ENCODE measurements around the gene BCAS3.

The BCAS3 gene

DNA sequence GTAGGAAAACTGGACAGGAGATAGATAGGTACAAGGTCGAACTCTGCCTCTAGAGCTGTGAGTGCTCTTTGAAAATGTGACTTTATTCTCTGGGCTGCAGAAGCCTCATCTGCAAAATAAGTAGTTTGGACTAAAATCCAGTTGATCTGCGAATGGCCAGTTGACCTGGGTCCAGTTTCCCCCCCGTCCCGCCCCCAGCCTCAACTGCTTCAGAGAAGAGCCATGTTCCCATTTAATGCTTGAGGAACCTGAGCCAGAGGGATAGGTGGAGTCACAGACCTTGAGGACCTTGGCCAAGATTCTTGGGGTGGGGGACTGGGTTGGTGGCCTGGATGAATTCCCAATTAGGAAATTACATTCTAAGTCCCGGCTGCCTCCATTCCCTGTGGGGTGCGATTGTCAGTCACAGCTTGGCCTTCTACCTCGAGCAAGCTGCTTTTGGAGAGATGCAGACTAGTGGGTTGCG is 736.0 kb downstream of the BCAS3 start:
- H3K27me3 ChIP-seq (ENCODE audit: insufficient read depth, low read length): peaks cover 7% of the 10 kb centered on the region; the same call in 1 of the 2 replicates
- TF ChIP-seq EZH2 (IDR thresholded peaks at IDR 0.05; ENCODE audit: borderline replicate concordance, low read length): no peak
- TF ChIP-seq, protein P1, sequence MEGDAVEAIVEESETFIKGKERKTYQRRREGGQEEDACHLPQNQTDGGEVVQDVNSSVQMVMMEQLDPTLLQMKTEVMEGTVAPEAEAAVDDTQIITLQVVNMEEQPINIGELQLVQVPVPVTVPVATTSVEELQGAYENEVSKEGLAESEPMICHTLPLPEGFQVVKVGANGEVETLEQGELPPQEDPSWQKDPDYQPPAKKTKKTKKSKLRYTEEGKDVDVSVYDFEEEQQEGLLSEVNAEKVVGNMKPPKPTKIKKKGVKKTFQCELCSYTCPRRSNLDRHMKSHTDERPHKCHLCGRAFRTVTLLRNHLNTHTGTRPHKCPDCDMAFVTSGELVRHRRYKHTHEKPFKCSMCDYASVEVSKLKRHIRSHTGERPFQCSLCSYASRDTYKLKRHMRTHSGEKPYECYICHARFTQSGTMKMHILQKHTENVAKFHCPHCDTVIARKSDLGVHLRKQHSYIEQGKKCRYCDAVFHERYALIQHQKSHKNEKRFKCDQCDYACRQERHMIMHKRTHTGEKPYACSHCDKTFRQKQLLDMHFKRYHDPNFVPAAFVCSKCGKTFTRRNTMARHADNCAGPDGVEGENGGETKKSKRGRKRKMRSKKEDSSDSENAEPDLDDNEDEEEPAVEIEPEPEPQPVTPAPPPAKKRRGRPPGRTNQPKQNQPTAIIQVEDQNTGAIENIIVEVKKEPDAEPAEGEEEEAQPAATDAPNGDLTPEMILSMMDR (IDR thresholded peaks at IDR 0.05; ENCODE audit: low read length): no peak
- H2AFZ ChIP-seq (ENCODE audit: low read length): no peak overlapping the region
- no peaks in the 10 kb centered on the region for H3F3A ChIP-seq (ENCODE audit: insufficient read depth, low read length)
- no peak overlapping the region for H3K4me3 ChIP-seq (ENCODE audit: low read depth, low read length, poor library complexity, severe bottlenecking)
- no peaks in the 10 kb centered on the region for H3K36me3 ChIP-seq (ENCODE audit: insufficient read depth, low read length)
- no peak overlapping the region for H3K4me2 ChIP-seq (ENCODE audit: low read length)
- no peak overlapping the region for H3K27ac ChIP-seq (ENCODE audit: low read depth, low read length, poor library complexity, severe bottlenecking)
- no peaks in the 10 kb centered on the region for H3K79me2 ChIP-seq (ENCODE audit: insufficient read depth, low read length)
- H3K9ac ChIP-seq (ENCODE audit: low read length): no peak overlapping the region
- no peaks in the 10 kb centered on the region for H3K9me2 ChIP-seq (ENCODE audit: low read depth, low read length)
- peaks cover 37% of the 10 kb centered on the region for H3K4me1 ChIP-seq (ENCODE audit: insufficient read depth, low read length, severe bottlenecking)
- no peaks in the 10 kb centered on the region for H4K20me1 ChIP-seq (ENCODE audit: insufficient read depth, low read length)
- no peaks in the 10 kb centered on the region for H3K9me3 ChIP-seq (ENCODE audit: low read length)

DNA sequence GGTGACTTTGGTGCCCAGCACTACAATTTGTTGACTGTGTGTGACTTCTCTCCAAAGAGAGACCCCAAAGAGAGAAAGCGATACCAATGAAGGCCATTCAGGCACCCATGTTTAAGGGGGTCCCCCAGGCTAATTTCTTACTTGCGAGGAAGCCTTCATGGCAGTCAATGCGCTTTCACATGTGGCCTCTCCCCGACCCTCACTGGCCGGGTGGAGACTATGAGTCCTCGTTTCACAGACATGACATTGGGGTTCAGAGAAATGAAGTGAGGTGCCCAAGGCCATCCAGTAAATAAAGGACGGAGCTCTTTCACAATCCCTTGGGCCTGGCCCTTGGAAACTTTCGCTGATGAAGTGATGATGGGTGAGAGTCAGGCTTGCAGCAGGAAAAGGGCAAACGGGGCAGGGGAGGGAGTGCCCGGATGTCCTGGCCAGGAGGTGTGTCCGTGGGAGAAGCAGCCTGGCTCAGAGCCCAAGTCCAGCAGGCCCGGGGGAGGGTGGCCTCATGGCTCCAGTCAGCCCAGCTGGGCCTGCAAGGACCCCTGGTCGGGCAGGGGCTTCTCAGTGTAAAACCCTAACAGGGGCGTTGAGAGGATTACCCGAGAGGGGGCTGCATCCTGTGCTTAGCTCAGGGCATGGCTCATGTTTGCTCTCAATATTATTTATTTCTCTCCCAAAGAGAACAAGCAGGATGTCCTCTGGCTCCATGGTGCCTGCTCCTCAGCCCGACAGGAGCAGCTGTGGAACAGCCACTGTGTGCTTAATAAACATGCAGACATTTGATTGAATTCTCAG is 736.7 kb downstream of the BCAS3 start:
- no peaks in the 10 kb centered on the region for H3F3A ChIP-seq (ENCODE audit: insufficient read depth, low read length)
- no peak overlapping the region for H3K4me2 ChIP-seq (ENCODE audit: low read length)
- H3K27me3 ChIP-seq (ENCODE audit: insufficient read depth, low read length): peaks cover 7% of the 10 kb centered on the region; the same call in 1 of the 2 replicates

DNA sequence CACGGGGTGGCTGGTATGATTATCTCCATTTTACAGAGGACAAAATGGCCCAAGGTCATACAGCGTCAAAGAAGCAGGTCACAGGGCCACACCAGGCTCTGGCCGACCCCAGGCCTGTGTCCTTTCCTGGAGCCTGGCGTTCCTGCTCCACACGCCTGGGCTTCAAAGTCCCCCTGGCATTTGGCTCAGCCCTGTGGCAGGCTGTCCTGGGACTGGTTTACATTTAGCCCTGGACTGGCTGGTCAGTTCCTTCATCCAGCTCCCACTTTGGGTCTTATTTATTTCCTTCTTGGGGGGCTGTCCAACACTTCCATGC is 737.2 kb downstream of the BCAS3 start:
- H3K9me3 ChIP-seq (ENCODE audit: low read length): no peaks in the 10 kb centered on the region
- H3K79me2 ChIP-seq (ENCODE audit: insufficient read depth, low read length): no peaks in the 10 kb centered on the region
- H3K4me1 ChIP-seq (ENCODE audit: insufficient read depth, low read length, severe bottlenecking): peaks cover 30% of the 10 kb centered on the region
- H3K27ac ChIP-seq (ENCODE audit: low read depth, low read length, poor library complexity, severe bottlenecking): no peak overlapping the region
- no peak overlapping the region for H3K4me2 ChIP-seq (ENCODE audit: low read length)
- H3K27me3 ChIP-seq (ENCODE audit: insufficient read depth, low read length): peaks cover 7% of the 10 kb centered on the region; the same call in 1 of the 2 replicates
- no peaks in the 10 kb centered on the region for H3K9me2 ChIP-seq (ENCODE audit: low read depth, low read length)
- no peak for TF ChIP-seq EZH2 (IDR thresholded peaks at IDR 0.05; ENCODE audit: borderline replicate concordance, low read length)
- TF ChIP-seq, protein P1 (IDR thresholded peaks at IDR 0.05; ENCODE audit: low read length): no peak
- no peaks in the 10 kb centered on the region for H3F3A ChIP-seq (ENCODE audit: insufficient read depth, low read length)
- no peaks in the 10 kb centered on the region for H3K36me3 ChIP-seq (ENCODE audit: insufficient read depth, low read length)
- H3K4me3 ChIP-seq (ENCODE audit: low read depth, low read length, poor library complexity, severe bottlenecking): no peak overlapping the region
- H2AFZ ChIP-seq (ENCODE audit: low read length): no peak overlapping the region
- H4K20me1 ChIP-seq (ENCODE audit: insufficient read depth, low read length): no peaks in the 10 kb centered on the region
- H3K9ac ChIP-seq (ENCODE audit: low read length): no peak overlapping the region

More for the DNA sequence above, 736.7 kb downstream of the BCAS3 start:
- H3K4me3 ChIP-seq (ENCODE audit: low read depth, low read length, poor library complexity, severe bottlenecking): no peak overlapping the region
- H3K9me3 ChIP-seq (ENCODE audit: low read length): no peaks in the 10 kb centered on the region
- H3K4me1 ChIP-seq (ENCODE audit: insufficient read depth, low read length, severe bottlenecking): peaks cover 31% of the 10 kb centered on the region
- no peaks in the 10 kb centered on the region for H3K9me2 ChIP-seq (ENCODE audit: low read depth, low read length)
- no peaks in the 10 kb centered on the region for H3K79me2 ChIP-seq (ENCODE audit: insufficient read depth, low read length)
- no peaks in the 10 kb centered on the region for H4K20me1 ChIP-seq (ENCODE audit: insufficient read depth, low read length)
- no peaks in the 10 kb centered on the region for H3K36me3 ChIP-seq (ENCODE audit: insufficient read depth, low read length)
- TF ChIP-seq, protein P1 (IDR thresholded peaks at IDR 0.05; ENCODE audit: low read length): no peak
- no peak for TF ChIP-seq EZH2 (IDR thresholded peaks at IDR 0.05; ENCODE audit: borderline replicate concordance, low read length)
- no peak overlapping the region for H3K27ac ChIP-seq (ENCODE audit: low read depth, low read length, poor library complexity, severe bottlenecking)
- no peak overlapping the region for H2AFZ ChIP-seq (ENCODE audit: low read length)
- no peak overlapping the region for H3K9ac ChIP-seq (ENCODE audit: low read length)

Data from OCI-LY1 (cell line).